ENCODE results near the gene LITAFD.
A peak's percentile ranks its signal among the peaks of the same experiment; 100 is the strongest.
"Not testable (repeated sequence)": the region's sequence is repeated elsewhere in the genome, so short reads cannot be mapped to it uniquely, and the experiment has no call there.

Gene LITAFD

GRCh38 chr16:8872967-8873865 lies 8.9 kb upstream of the LITAFD start:
- DNase-seq, result peak; percentile 25

- not testable (repeated sequence) for DNase-seq
Measured at GRCh38 chr16:8873866-8874195, 8.3 kb upstream of the LITAFD start.

- DNase-seq, result no peak
Measured at GRCh38 chr16:8874388-8874787, 7.8 kb upstream of the LITAFD start.

- DNase-seq, result not testable (repeated sequence)
Measured at GRCh38 chr16:8875317-8875716, 6.8 kb upstream of the LITAFD start.

- DNase-seq, result no peak
Measured at GRCh38 chr16:8877894-8878522, 4.1 kb upstream of the LITAFD start.

- DNase-seq, result no peak
Measured at GRCh38 chr16:8878523-8878911, 3.6 kb upstream of the LITAFD start.

- DNase-seq, result peak; percentile 37
Measured at GRCh38 chr16:8880839-8881510, 1.2 kb upstream of the LITAFD start.

GRCh38 chr16:8882725-8883377 lies 700 bp downstream of the LITAFD start:
- DNase-seq, result no peak

- DNase-seq, result no peak
Measured at GRCh38 chr16:8885674-8886592, 3.8 kb downstream of the LITAFD start.

GRCh38 chr16:8886593-8887430 lies 4.7 kb downstream of the LITAFD start:
- DNase-seq, result no peak

GRCh38 chr16:8887431-8887765 lies 5.2 kb downstream of the LITAFD start:
- no peak for DNase-seq

GRCh38 chr16:8887952-8888560 lies 5.9 kb downstream of the LITAFD start:
- DNase-seq, result no peak

- no peak for DNase-seq
Measured at GRCh38 chr16:8888951-8889892, 7.1 kb downstream of the LITAFD start.

- no peak for DNase-seq
Measured at GRCh38 chr16:8889893-8890548, 7.9 kb downstream of the LITAFD start.

- no peak for DNase-seq
Measured at GRCh38 chr16:8890549-8890921, 8.4 kb downstream of the LITAFD start.

- no peak for DNase-seq
Measured at GRCh38 chr16:8892101-8892575, 10.0 kb downstream of the LITAFD start.

- no peak for DNase-seq
Measured at GRCh38 chr16:8893426-8893825, 11.3 kb downstream of the LITAFD start.

GRCh38 chr16:8893976-8894690 lies 12.0 kb downstream of the LITAFD start:
- DNase-seq, result no peak
